ENCODE results near the gene PTPN1. TPM values are rescaled to one million over a fixed set of nuclear protein-coding genes. Genes with fewer than 3 reads are reported as not detected.

Gene PTPN1
- total and polyA plus RNA-seq, 2 donors (not counting 1 experiment from before 2014, with no cell fraction given), result 20.0 to 28.7 TPM

DNA sequence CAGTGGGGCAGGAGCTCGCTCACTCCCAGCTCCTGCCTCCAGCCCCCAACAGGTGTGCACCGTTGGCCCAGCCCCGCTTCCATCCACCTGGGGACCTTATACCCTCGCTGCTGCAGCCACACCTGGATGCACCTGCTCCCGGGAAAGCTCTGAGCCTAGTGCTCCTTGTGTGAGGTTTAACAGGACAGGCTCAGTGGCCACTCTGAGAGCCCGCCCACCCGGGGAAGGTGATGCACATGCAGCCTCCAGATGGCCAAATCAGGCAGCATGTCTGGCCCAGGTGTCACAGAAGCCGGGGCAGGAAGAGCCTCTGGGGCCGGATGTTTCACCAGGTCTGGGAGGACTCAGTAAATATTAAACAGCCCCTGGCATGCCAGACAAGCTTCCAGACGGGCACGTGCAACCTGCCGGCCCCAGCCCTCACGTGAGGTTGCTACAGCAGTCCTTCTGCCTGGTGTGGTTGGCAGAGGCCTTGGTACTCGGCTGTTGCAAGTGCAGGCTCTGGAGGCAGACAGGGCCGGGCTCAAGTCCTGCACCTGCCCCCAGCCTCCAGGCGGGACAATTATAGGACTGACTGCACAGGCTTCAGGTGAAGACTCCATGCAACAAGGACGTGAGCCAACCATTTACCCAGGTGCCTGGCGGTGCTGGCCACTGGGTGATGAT, 114.3 kb downstream of the PTPN1 start:
- Histone ChIP-seq H3K4me1 (ENCODE audit: control insufficient read depth, extremely low read depth, insufficient read depth, low read length) (no peaks in the 10 kb centered on the region), H4K20me1 (ENCODE audit: control insufficient read depth, extremely low read depth, insufficient read depth, low read length) (no peaks in the 10 kb centered on the region), H3K4me3 (replicated peaks in 1 of 4; ENCODE audit: control extremely low read depth in 1 of 4, insufficient read depth in 1 of 4, low read depth in 3 of 4, low read length in 4 of 4) (no peak overlapping the region), H3K27me3 (ENCODE audit: control insufficient read depth, insufficient read depth, low read length) (no peaks in the 10 kb centered on the region), H3K9me3 (ENCODE audit: control insufficient read depth, insufficient read depth, low read depth, low read length) (no peaks in the 10 kb centered on the region), H3K36me3 (ENCODE audit: control insufficient read depth, insufficient read depth, low read length) (no peaks in the 10 kb centered on the region), H2AFZ (ENCODE audit: low read length) (no peak overlapping the region), H3K79me2 (ENCODE audit: control insufficient read depth, insufficient read depth, low read length) (no peaks in the 10 kb centered on the region), H3K27ac (ENCODE audit: insufficient read depth, low read length) (no peak overlapping the region), H3K4me2 (ENCODE audit: extremely low read depth, insufficient read depth, low read length) (no peak overlapping the region), H3K9ac (ENCODE audit: insufficient read depth, low read length) (no peak overlapping the region)
- no peak for DNase-seq (ENCODE audit: low read depth in 2 of 2)
- TF ChIP-seq, protein P1, sequence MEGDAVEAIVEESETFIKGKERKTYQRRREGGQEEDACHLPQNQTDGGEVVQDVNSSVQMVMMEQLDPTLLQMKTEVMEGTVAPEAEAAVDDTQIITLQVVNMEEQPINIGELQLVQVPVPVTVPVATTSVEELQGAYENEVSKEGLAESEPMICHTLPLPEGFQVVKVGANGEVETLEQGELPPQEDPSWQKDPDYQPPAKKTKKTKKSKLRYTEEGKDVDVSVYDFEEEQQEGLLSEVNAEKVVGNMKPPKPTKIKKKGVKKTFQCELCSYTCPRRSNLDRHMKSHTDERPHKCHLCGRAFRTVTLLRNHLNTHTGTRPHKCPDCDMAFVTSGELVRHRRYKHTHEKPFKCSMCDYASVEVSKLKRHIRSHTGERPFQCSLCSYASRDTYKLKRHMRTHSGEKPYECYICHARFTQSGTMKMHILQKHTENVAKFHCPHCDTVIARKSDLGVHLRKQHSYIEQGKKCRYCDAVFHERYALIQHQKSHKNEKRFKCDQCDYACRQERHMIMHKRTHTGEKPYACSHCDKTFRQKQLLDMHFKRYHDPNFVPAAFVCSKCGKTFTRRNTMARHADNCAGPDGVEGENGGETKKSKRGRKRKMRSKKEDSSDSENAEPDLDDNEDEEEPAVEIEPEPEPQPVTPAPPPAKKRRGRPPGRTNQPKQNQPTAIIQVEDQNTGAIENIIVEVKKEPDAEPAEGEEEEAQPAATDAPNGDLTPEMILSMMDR (conservative IDR thresholded peaks at IDR 0.05 in 1 of 2, IDR thresholded peaks at IDR 0.05 in 1 of 2; ENCODE audit: low read depth in 1 of 2, low read length in 2 of 2), result no peak
- TF ChIP-seq EZH2 (IDR thresholded peaks at IDR 0.05; ENCODE audit: low read length, missing control alignments), result no peak

DNA sequence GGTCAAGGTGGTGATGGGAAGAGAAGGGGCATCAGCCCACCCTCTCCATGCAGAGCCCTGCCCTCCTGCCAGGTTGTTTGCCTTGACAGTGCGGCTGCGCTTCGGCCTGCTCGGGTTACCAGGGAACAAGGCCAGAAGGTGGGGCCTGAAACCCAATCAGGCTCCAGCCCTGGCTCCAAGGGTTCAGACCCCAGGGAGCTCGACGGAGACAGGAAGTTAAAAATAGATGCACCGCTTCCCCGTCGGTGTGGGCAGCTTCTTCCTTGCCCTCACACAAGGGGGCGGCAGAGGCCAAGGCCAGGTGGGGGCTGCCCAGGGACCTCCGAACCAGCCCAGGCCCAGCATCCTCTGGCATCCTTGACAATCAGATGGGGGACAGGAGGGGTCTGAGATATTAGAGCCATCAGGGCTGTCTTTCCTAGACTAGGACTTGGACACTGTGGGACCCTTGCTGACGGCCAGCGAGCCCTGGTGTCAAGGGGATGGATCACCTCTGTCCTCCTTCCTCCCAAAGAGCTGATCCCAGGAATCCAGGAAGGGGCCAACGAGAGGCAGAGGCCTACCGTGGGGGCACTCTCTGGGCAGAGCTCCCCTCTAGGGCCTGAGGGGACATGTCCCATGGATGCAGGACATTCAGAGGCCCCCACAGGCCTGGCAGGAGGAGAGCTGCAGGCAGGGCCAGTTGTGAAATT, 115.9 kb downstream of the PTPN1 start:
- peak; percentile 23 to 49 for DNase-seq (ENCODE audit: low read depth in 2 of 2)
- Histone ChIP-seq H4K20me1 (ENCODE audit: control insufficient read depth, extremely low read depth, insufficient read depth, low read length) (no peaks in the 10 kb centered on the region), H3K79me2 (ENCODE audit: control insufficient read depth, insufficient read depth, low read length) (no peaks in the 10 kb centered on the region), H3K4me2 (ENCODE audit: extremely low read depth, insufficient read depth, low read length) (no peak overlapping the region), H3K36me3 (ENCODE audit: control insufficient read depth, insufficient read depth, low read length) (no peaks in the 10 kb centered on the region), H3K27me3 (ENCODE audit: control insufficient read depth, insufficient read depth, low read length) (no peaks in the 10 kb centered on the region), H3K27ac (ENCODE audit: insufficient read depth, low read length) (no peak overlapping the region), H3K4me3 (replicated peaks in 1 of 4; ENCODE audit: control extremely low read depth in 1 of 4, insufficient read depth in 1 of 4, low read depth in 3 of 4, low read length in 4 of 4) (no peak overlapping the region), H2AFZ (ENCODE audit: low read length) (no peak overlapping the region), H3K9me3 (ENCODE audit: control insufficient read depth, insufficient read depth, low read depth, low read length) (no peaks in the 10 kb centered on the region), H3K4me1 (ENCODE audit: control insufficient read depth, extremely low read depth, insufficient read depth, low read length) (no peaks in the 10 kb centered on the region), H3K9ac (ENCODE audit: insufficient read depth, low read length) (no peak overlapping the region)
- TF ChIP-seq, protein P1 (conservative IDR thresholded peaks at IDR 0.05 in 1 of 2, IDR thresholded peaks at IDR 0.05 in 1 of 2; ENCODE audit: low read depth in 1 of 2, low read length in 2 of 2), result peak; percentile 64 to 73
- TF ChIP-seq EZH2 (IDR thresholded peaks at IDR 0.05; ENCODE audit: low read length, missing control alignments), result no peak

DNA sequence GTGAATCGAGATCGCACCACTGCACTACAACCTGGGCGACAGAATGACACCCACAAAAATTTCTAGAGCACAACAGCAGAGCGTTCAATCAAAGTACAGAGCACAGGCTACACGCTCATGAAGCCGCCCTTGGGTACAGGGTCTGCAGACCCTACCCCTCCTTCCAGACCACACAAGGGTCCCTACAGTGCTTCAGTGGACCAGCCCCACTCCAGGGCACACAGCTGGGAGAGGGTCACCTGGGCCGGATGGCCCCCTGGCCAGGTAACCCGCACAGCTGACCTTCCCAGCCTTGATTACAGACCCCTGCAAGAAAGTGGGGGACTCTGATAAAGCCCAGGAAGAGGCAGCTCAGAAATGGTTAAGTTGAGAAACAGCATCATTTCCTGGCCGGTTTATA, 117.6 kb downstream of the PTPN1 start:
- Histone ChIP-seq H3K27me3 (ENCODE audit: control insufficient read depth, insufficient read depth, low read length) (no peaks in the 10 kb centered on the region), H3K9ac (ENCODE audit: insufficient read depth, low read length) (no peak overlapping the region), H2AFZ (ENCODE audit: low read length) (no peak overlapping the region), H3K4me3 (replicated peaks in 1 of 4; ENCODE audit: control extremely low read depth in 1 of 4, insufficient read depth in 1 of 4, low read depth in 3 of 4, low read length in 4 of 4) (no peak overlapping the region), H3K79me2 (ENCODE audit: control insufficient read depth, insufficient read depth, low read length) (no peaks in the 10 kb centered on the region), H3K4me1 (ENCODE audit: control insufficient read depth, extremely low read depth, insufficient read depth, low read length) (no peaks in the 10 kb centered on the region), H3K9me3 (ENCODE audit: control insufficient read depth, insufficient read depth, low read depth, low read length) (no peaks in the 10 kb centered on the region), H4K20me1 (ENCODE audit: control insufficient read depth, extremely low read depth, insufficient read depth, low read length) (no peaks in the 10 kb centered on the region), H3K36me3 (ENCODE audit: control insufficient read depth, insufficient read depth, low read length) (no peaks in the 10 kb centered on the region), H3K27ac (ENCODE audit: insufficient read depth, low read length) (no peak overlapping the region), H3K4me2 (ENCODE audit: extremely low read depth, insufficient read depth, low read length) (no peak overlapping the region)
- no peak for DNase-seq (ENCODE audit: low read depth in 2 of 2)
- TF ChIP-seq, protein P1 (conservative IDR thresholded peaks at IDR 0.05 in 1 of 2, IDR thresholded peaks at IDR 0.05 in 1 of 2; ENCODE audit: low read depth in 1 of 2, low read length in 2 of 2), result no peak
- no peak for TF ChIP-seq EZH2 (IDR thresholded peaks at IDR 0.05; ENCODE audit: low read length, missing control alignments)
